Retinal pigment epithelial cell (primary cell): Measurements from ENCODE around the gene PGAP3.
A peak's percentile ranks its signal among the peaks of the same experiment; 100 is the strongest.
"Not testable (repeated sequence)": the region's sequence is repeated elsewhere in the genome, so short reads cannot be mapped to it uniquely, and the experiment has no call there.

Experiments used
- DNase-seq: peaks from one replicate; pipeline ENCODE4 v3.0.0-alpha.2; 2010; ENCODE audit warnings: low read depth
- H3K4me3 ChIP-seq: 2 replicates; pipeline ENCODE4 v1.5.1; 2011; ENCODE audit warnings: mild to moderate bottlenecking, low read length, control low read depth, moderate library complexity
- CTCF ChIP-seq: conservative IDR thresholded peaks from 2 replicates; pipeline ENCODE4 v1.5.1; 2011; ENCODE audit warnings: low read depth, low read length, control low read depth, inconsistent platforms

Gene PGAP3

GRCh38 chr17:39729280-39729851 is 41.5 kb upstream of the PGAP3 start:
- TF ChIP-seq CTCF = no peak
- H3K4me3 ChIP-seq = peak overlapping the region; percentile 62
- no peak for DNase-seq

- no peak for TF ChIP-seq CTCF
- H3K4me3 ChIP-seq = no peak overlapping the region
- DNase-seq = no peak
Observed at GRCh38 chr17:39727556-39727955, 39.7 kb upstream of the PGAP3 start.

- no peak for DNase-seq
- H3K4me3 ChIP-seq = no peak overlapping the region
- TF ChIP-seq CTCF = no peak
Observed at GRCh38 chr17:39726617-39727016, 38.8 kb upstream of the PGAP3 start.

DNA sequence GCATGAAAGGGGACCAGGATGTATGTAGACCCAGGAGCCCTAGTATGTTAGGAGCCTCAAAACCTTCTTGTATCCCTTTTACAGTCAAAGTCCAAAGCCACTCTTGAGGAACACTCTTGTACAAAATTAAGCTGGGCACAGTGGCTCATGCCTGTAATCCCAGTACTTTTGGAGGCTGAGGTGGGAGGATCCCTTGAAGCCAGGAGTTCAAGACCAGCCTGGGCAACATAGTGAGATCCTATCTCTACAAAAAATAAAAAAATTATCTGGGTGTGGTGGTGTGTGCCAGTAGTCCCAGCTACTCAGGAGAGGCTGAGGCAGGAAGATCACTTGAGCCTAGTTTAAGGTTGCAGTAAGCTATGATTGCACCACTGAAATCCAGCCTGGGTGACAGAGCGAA is 38.1 kb upstream of the PGAP3 start:
- H3K4me3 ChIP-seq, DNase-seq: not testable (repeated sequence)

GRCh38 chr17:39724731-39725130 is 36.9 kb upstream of the PGAP3 start:
- TF ChIP-seq CTCF = no peak
- no peak for DNase-seq

DNA sequence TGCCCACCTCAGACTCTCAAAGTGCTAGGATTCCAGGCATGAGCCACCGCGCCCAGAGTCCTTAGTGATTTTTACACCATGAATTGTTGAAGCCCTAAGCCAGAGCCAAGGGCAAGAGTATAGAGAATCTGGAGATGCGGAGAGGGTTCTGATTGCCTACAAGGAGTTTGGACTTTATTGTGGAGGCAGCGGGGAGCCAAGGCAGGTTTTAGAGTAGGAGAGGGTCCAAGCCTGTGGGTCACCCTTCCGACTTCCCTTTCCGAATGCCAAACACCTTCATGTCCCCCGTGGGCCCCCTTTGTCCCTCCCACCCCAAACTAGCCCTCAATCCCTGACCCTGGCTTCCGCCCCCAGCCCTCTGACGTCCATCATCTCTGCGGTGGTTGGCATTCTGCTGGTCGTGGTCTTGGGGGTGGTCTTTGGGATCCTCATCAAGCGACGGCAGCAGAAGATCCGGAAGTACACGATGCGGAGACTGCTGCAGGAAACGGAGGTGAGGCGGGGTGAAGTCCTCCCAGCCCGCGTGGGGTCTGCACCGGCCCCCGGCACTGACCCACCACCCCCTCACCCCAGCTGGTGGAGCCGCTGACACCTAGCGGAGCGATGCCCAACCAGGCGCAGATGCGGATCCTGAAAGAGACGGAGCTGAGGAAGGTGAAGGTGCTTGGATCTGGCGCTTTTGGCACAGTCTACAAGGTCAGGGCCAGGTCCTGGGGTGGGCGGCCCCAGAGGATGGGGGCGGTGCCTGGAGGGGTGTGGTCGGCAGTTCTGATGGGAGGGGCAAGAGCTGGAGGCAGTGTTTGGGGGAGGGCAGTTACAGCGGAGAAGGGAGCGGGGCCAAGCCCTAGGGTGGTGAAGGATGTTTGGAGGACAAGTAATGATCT is 35.4 kb upstream of the PGAP3 start:
- no peak for TF ChIP-seq CTCF
- no peak overlapping the region for H3K4me3 ChIP-seq
- no peak for DNase-seq

More at GRCh38 chr17:39724731-39725130, 36.9 kb upstream of the PGAP3 start:
- no peak overlapping the region for H3K4me3 ChIP-seq

DNA sequence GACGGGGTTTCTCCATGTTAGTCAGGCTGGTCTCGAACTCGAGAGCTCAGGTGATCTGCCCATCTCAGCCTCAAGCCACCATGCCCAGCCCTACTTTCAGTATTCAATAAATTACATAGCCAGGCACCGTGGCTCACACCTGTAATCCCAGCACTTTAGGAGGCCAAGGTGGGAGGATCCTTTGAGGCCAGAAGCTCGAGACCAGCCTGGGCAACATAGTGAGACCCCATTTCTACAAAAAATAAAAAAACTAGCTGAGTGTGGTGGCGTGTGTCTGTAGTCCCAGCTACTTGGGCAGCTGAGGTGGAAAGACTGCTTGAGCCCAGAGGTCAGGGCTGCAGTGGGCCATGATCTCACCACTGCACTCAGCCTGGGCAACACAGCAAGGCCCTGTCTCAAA is 34.2 kb upstream of the PGAP3 start:
- DNase-seq = no peak
- TF ChIP-seq CTCF = no peak
- no peak overlapping the region for H3K4me3 ChIP-seq
